Measurements from ENCODE around the gene PHEX.

The PHEX gene

DNA sequence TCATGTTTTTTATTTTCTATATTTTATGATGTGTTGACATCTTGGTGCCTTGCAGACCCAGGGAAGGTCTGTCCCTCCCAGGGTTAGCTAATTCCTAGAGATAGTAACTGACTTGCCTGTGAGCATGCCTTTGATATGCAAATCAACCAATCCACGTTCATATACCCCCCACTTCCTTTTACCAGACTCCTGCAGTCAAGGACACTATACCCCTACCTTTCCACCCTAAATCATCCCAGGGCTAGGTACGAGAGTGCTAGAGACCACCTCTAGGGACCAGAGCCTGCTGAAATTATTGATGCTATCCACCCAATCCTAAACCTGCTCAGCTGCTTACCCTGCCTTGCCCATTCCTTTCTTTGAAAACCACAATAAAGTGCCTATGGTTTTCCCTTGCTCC lies 7.5 kb upstream of the PHEX start:
- no peak overlapping the region for H3K4me3 ChIP-seq (ENCODE audit: control insufficient read depth in 1 of 7, extremely low read depth in 1 of 7, insufficient read depth in 4 of 7, low read depth in 2 of 7, low read length in 6 of 7)
- WGBS (ENCODE audit: insufficient coverage), result 52% methylated on average over 2 of the region's 2 CpGs

DNA sequence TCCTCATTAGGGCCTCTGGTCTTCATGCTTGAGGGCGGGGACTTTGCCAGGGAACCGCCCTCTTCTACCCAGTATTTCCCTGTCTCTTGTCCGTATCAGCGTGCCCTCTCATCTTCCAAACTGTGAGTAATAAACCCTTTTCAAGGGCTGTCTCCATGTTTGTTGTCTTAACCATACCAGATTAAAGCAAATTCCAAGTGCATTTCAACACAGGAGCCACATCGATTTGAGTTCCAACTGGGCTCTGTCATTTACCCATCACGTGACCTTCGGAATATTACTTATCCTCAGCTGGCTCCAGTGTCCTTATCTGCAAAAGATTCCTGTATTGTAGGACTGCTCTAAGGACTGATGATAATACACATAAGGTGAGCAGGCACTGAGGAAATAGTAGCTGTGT lies 6.4 kb upstream of the PHEX start:
- no peaks in the 10 kb centered on the region for H3K4me1 ChIP-seq (ENCODE audit: control extremely low read depth in 1 of 4, control insufficient read depth in 4 of 4, insufficient read depth in 4 of 4, low read length in 3 of 4)
- POLR2A ChIA-PET, result no interaction called here
- CTCF ChIA-PET, result no interaction called here
- no peak for DNase-seq
- H3K36me3 ChIP-seq (ENCODE audit: control insufficient read depth in 4 of 4, insufficient read depth in 4 of 4, low read length in 3 of 4), result no peaks in the 10 kb centered on the region
- no peak overlapping the region for H3K27ac ChIP-seq (ENCODE audit: insufficient read depth in 1 of 2, low read depth in 1 of 2, low read length in 2 of 2, poor library complexity in 1 of 2, severe bottlenecking in 2 of 2)
- WGBS (ENCODE audit: insufficient coverage), result 91% methylated on average over 7 of the region's 7 CpGs
- no peaks in the 10 kb centered on the region for H3K9me3 ChIP-seq (ENCODE audit: control extremely low read depth in 1 of 5, control insufficient read depth in 4 of 5, insufficient read depth in 2 of 5, low read depth in 1 of 5, low read length in 4 of 5)
- no peak overlapping the region for H3K4me3 ChIP-seq (ENCODE audit: control insufficient read depth in 1 of 7, extremely low read depth in 1 of 7, insufficient read depth in 4 of 7, low read depth in 2 of 7, low read length in 6 of 7)
- H3K27me3 ChIP-seq (replicated peaks in 2 of 5; ENCODE audit: control insufficient read depth in 4 of 5, insufficient read depth in 5 of 5, low read length in 4 of 5), result peaks cover 0 to 4% (median 0%) of the 10 kb centered on the region in 5 experiments

More for the DNA sequence above, 7.5 kb upstream of the PHEX start:
- DNase-seq, result no peak
- POLR2A ChIA-PET, result no interaction called here
- no peaks in the 10 kb centered on the region for H3K9me3 ChIP-seq (ENCODE audit: control extremely low read depth in 1 of 5, control insufficient read depth in 4 of 5, insufficient read depth in 2 of 5, low read depth in 1 of 5, low read length in 4 of 5)
- H3K4me1 ChIP-seq (ENCODE audit: control extremely low read depth in 1 of 4, control insufficient read depth in 4 of 4, insufficient read depth in 4 of 4, low read length in 3 of 4), result no peaks in the 10 kb centered on the region
- CTCF ChIA-PET, result no interaction called here
- H3K27me3 ChIP-seq (replicated peaks in 2 of 5; ENCODE audit: control insufficient read depth in 4 of 5, insufficient read depth in 5 of 5, low read length in 4 of 5), result peaks cover 0 to 4% (median 0%) of the 10 kb centered on the region in 5 experiments
- H3K27ac ChIP-seq (ENCODE audit: insufficient read depth in 1 of 2, low read depth in 1 of 2, low read length in 2 of 2, poor library complexity in 1 of 2, severe bottlenecking in 2 of 2), result no peak overlapping the region
- no peaks in the 10 kb centered on the region for H3K36me3 ChIP-seq (ENCODE audit: control insufficient read depth in 4 of 4, insufficient read depth in 4 of 4, low read length in 3 of 4)

GRCh38 chrX:22026731-22027130 lies 5.4 kb upstream of the PHEX start:
- 87% methylated on average over 4 of the region's 4 CpGs for WGBS (ENCODE audit: insufficient coverage)

DNA sequence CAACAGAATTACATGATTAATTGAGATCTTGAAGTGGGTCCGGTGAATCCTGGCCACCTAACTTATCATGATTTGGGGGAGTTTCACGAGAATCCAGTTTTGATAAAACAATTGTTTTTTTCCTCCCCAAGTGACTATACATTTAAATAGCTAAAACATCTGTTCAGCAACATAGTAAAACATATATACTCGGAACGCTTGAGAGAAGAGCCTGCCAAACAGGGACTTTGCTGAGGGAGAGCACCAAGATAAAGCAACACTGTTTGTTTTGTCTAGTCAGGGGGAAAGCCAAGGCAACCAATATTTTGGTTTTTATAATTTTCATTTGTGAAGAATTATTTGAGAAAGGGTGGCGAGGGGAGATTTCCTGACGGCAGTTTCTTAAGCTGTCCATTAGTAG lies 381 bp downstream of the PHEX start:
- H3K27me3 ChIP-seq (replicated peaks in 2 of 5; ENCODE audit: control insufficient read depth in 4 of 5, insufficient read depth in 5 of 5, low read length in 4 of 5), result peaks cover 0 to 5% (median 0%) of the 10 kb centered on the region in 5 experiments
- peaks cover 0 to 2% (median 0%) of the 10 kb centered on the region in 4 experiments for H3K4me1 ChIP-seq (ENCODE audit: control extremely low read depth in 1 of 4, control insufficient read depth in 4 of 4, insufficient read depth in 4 of 4, low read length in 3 of 4)
- H3K27ac ChIP-seq (ENCODE audit: insufficient read depth in 1 of 2, low read depth in 1 of 2, low read length in 2 of 2, poor library complexity in 1 of 2, severe bottlenecking in 2 of 2), result no peak overlapping the region
- CTCF ChIA-PET, result no interaction called here
- H3K9me3 ChIP-seq (ENCODE audit: control extremely low read depth in 1 of 5, control insufficient read depth in 4 of 5, insufficient read depth in 2 of 5, low read depth in 1 of 5, low read length in 4 of 5), result no peaks in the 10 kb centered on the region
- no peaks in the 10 kb centered on the region for H3K36me3 ChIP-seq (ENCODE audit: control insufficient read depth in 4 of 4, insufficient read depth in 4 of 4, low read length in 3 of 4)
- DNase-seq, result no peak
- 92% methylated on average over 6 of the region's 6 CpGs for WGBS (ENCODE audit: insufficient coverage)
- H3K4me3 ChIP-seq (ENCODE audit: control insufficient read depth in 1 of 7, extremely low read depth in 1 of 7, insufficient read depth in 4 of 7, low read depth in 2 of 7, low read length in 6 of 7), result no peak overlapping the region
- POLR2A ChIA-PET, result no interaction called here

More at GRCh38 chrX:22026731-22027130, 5.4 kb upstream of the PHEX start:
- no peak for DNase-seq
- H3K27ac ChIP-seq (ENCODE audit: insufficient read depth in 1 of 2, low read depth in 1 of 2, low read length in 2 of 2, poor library complexity in 1 of 2, severe bottlenecking in 2 of 2), result no peak overlapping the region
- POLR2A ChIA-PET, result no interaction called here
- H3K4me1 ChIP-seq (ENCODE audit: control extremely low read depth in 1 of 4, control insufficient read depth in 4 of 4, insufficient read depth in 4 of 4, low read length in 3 of 4), result no peaks in the 10 kb centered on the region
- H3K4me3 ChIP-seq (ENCODE audit: control insufficient read depth in 1 of 7, extremely low read depth in 1 of 7, insufficient read depth in 4 of 7, low read depth in 2 of 7, low read length in 6 of 7), result no peak overlapping the region
- CTCF ChIA-PET, result no interaction called here
- H3K27me3 ChIP-seq (replicated peaks in 2 of 5; ENCODE audit: control insufficient read depth in 4 of 5, insufficient read depth in 5 of 5, low read length in 4 of 5), result peaks cover 0 to 4% (median 0%) of the 10 kb centered on the region in 5 experiments
- H3K36me3 ChIP-seq (ENCODE audit: control insufficient read depth in 4 of 4, insufficient read depth in 4 of 4, low read length in 3 of 4), result no peaks in the 10 kb centered on the region
- H3K9me3 ChIP-seq (ENCODE audit: control extremely low read depth in 1 of 5, control insufficient read depth in 4 of 5, insufficient read depth in 2 of 5, low read depth in 1 of 5, low read length in 4 of 5), result no peaks in the 10 kb centered on the region

DNA sequence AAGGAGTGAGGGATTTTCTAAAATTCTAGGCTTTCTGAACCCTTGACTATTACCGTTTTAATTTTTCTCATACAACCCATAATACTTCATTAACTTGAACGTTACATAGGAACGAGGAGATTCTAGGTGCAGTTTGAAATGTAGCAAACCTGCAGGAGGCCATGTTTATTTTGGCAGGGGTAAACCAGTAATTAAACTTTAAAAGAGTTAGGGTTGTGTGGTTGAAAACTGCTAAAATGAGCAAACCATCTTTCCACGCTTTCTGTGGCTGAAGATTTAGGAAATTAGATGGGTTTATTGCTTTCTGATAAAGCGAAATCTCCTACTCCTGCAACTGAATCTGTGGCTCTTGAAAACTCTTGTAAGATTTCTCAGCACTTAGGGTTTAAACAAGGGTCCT lies 1.7 kb downstream of the PHEX start:
- Histone ChIP-seq H3K4me1 (ENCODE audit: control extremely low read depth in 1 of 4, control insufficient read depth in 4 of 4, insufficient read depth in 4 of 4, low read length in 3 of 4) (peaks cover 0 to 2% (median 0%) of the 10 kb centered on the region in 4 experiments), H3K27me3 (replicated peaks in 2 of 5; ENCODE audit: control insufficient read depth in 4 of 5, insufficient read depth in 5 of 5, low read length in 4 of 5) (peaks cover 0 to 5% (median 0%) of the 10 kb centered on the region in 5 experiments), H3K27ac (ENCODE audit: insufficient read depth in 1 of 2, low read depth in 1 of 2, low read length in 2 of 2, poor library complexity in 1 of 2, severe bottlenecking in 2 of 2) (no peak overlapping the region), H3K36me3 (ENCODE audit: control insufficient read depth in 4 of 4, insufficient read depth in 4 of 4, low read length in 3 of 4) (no peaks in the 10 kb centered on the region), H3K4me3 (ENCODE audit: control insufficient read depth in 1 of 7, extremely low read depth in 1 of 7, insufficient read depth in 4 of 7, low read depth in 2 of 7, low read length in 6 of 7) (no peak overlapping the region), H3K9me3 (ENCODE audit: control extremely low read depth in 1 of 5, control insufficient read depth in 4 of 5, insufficient read depth in 2 of 5, low read depth in 1 of 5, low read length in 4 of 5) (no peaks in the 10 kb centered on the region)
- ChIA-PET CTCF (no interaction called here), POLR2A (no interaction called here)
- WGBS (ENCODE audit: insufficient coverage), result 60% methylated on average over 3 of the region's 5 CpGs
- DNase-seq, result no peak

DNA sequence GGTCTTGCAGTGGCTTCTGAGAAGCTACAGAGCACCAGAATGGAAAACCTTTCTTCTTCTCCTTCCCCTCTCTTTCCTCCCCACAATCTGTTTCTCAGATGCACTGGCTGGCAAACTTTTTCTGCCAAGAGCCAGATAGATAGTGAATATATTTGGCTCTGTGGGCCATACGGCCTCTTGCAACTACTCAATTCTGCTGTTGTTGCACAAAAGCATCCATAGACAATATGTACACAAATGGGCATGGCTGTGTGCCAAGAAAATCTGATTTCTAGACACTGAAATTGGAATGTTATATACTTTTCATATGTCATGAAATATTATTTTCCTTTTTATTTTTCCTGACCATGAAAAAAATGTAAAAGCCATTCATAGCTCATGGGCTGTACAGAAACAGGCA lies 3.1 kb downstream of the PHEX start:
- no peak overlapping the region for H3K4me3 ChIP-seq (ENCODE audit: control insufficient read depth in 1 of 7, extremely low read depth in 1 of 7, insufficient read depth in 4 of 7, low read depth in 2 of 7, low read length in 6 of 7)
- H3K27me3 ChIP-seq (replicated peaks in 2 of 5; ENCODE audit: control insufficient read depth in 4 of 5, insufficient read depth in 5 of 5, low read length in 4 of 5), result peaks cover 0 to 5% (median 0%) of the 10 kb centered on the region in 5 experiments
- ChIA-PET POLR2A (no interaction called here), CTCF (no interaction called here)
- no peaks in the 10 kb centered on the region for H3K9me3 ChIP-seq (ENCODE audit: control extremely low read depth in 1 of 5, control insufficient read depth in 4 of 5, insufficient read depth in 2 of 5, low read depth in 1 of 5, low read length in 4 of 5)
- 100% methylated on average over 1 of the region's 1 CpG for WGBS (ENCODE audit: insufficient coverage)
- no peaks in the 10 kb centered on the region for H3K36me3 ChIP-seq (ENCODE audit: control insufficient read depth in 4 of 4, insufficient read depth in 4 of 4, low read length in 3 of 4)
- H3K27ac ChIP-seq (ENCODE audit: insufficient read depth in 1 of 2, low read depth in 1 of 2, low read length in 2 of 2, poor library complexity in 1 of 2, severe bottlenecking in 2 of 2), result no peak overlapping the region
- H3K4me1 ChIP-seq (ENCODE audit: control extremely low read depth in 1 of 4, control insufficient read depth in 4 of 4, insufficient read depth in 4 of 4, low read length in 3 of 4), result peaks cover 0 to 2% (median 0%) of the 10 kb centered on the region in 4 experiments
- DNase-seq, result no peak

DNA sequence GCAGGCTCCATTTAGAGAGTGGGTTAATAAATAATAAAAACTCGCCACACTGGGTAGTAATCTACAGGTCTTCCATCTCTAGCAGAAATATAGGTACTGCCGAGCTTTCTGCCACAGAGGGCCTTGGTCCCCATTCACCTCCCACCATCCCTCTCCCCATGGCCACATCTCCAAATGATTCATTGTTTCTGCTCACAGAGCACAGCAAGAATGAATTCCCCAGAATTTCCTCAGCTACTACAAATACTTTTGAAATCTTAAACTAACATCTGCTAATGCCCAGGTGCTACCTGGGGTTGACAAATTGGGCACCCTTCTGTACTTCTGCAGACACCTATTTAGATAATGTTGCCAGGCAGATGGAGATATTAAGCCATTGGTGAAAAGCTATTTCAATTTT lies 5.1 kb downstream of the PHEX start:
- no peak for DNase-seq
- WGBS (ENCODE audit: insufficient coverage), result 88% methylated on average over 1 of the region's 2 CpGs
- Histone ChIP-seq H3K27ac (ENCODE audit: insufficient read depth in 1 of 2, low read depth in 1 of 2, low read length in 2 of 2, poor library complexity in 1 of 2, severe bottlenecking in 2 of 2) (no peak overlapping the region), H3K9me3 (ENCODE audit: control extremely low read depth in 1 of 5, control insufficient read depth in 4 of 5, insufficient read depth in 2 of 5, low read depth in 1 of 5, low read length in 4 of 5) (no peaks in the 10 kb centered on the region), H3K36me3 (ENCODE audit: control insufficient read depth in 4 of 4, insufficient read depth in 4 of 4, low read length in 3 of 4) (no peaks in the 10 kb centered on the region), H3K4me1 (ENCODE audit: control extremely low read depth in 1 of 4, control insufficient read depth in 4 of 4, insufficient read depth in 4 of 4, low read length in 3 of 4) (no peaks in the 10 kb centered on the region), H3K27me3 (replicated peaks in 2 of 5; ENCODE audit: control insufficient read depth in 4 of 5, insufficient read depth in 5 of 5, low read length in 4 of 5) (peaks cover 0 to 5% (median 0%) of the 10 kb centered on the region in 5 experiments), H3K4me3 (ENCODE audit: control insufficient read depth in 1 of 7, extremely low read depth in 1 of 7, insufficient read depth in 4 of 7, low read depth in 2 of 7, low read length in 6 of 7) (no peak overlapping the region)
- POLR2A ChIA-PET, result no interaction called here
- CTCF ChIA-PET, result no interaction called here
